GM18519 (cell line): ENCODE data around the gene GAL.

ENCODE experiments used
- ATAC-seq: cut with Tn5 transposase; IDR thresholded peaks from one replicate; pipeline ENCODE4 v1.9.1; 2021; ENCODE audit warnings: mild to moderate bottlenecking, moderate library complexity; ENCODE audit not compliant: unreplicated experiment, low FRiP score

Gene GAL

DNA sequence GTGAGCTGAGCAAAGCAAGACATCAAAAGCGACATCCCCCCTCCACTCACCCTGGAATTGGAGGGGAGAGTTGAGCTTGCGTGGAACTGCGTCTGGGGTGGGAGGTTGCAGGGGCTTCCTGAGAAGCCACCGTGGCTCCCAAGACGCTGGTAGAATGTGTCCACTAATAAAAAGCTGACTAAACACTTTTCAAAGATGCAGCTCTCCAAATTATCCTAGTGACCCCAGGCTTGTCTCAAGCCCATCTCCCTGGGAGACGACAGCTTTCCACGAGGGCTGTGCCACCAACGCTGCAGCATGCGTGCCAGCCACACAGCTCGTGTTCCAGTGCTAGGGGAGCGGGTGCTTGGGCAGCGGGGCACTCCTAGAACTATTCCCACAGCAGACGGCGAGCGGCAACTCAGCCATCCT lies 6.3 kb upstream of the GAL start:
- no peak for ATAC-seq

DNA sequence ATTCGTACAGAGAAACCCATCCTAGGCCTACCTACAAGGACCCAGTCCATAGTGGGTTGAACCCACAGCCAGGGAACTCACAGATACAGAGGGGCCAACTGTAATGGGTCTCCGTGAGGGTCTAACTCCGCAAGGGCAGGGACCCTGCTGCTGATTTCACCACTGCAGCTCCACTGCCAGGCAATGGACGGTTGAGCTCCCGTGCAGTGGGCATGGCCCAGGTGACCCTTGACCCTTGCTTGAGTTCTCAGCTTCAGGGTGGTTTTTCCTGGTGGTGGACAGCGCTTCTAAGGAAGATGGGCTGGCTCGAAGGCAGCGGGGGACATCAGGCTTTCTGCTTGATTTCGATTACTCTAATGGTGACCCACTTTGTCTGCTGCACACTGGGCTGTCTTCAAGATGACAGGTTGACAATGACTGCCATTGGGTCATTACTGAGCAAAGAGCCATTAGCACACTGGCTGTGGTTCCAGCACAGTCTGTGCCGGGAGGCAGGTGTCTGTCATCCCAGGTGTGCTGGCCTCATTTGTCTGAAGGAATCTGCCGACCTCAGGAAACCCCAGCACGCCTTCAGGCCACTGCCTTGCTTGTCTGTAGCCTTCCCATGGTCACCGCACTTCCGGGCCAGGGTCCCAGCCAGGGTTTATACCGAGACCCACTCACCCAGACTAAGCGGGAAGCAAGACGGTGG lies 3.7 kb upstream of the GAL start:
- ATAC-seq: no peak

DNA sequence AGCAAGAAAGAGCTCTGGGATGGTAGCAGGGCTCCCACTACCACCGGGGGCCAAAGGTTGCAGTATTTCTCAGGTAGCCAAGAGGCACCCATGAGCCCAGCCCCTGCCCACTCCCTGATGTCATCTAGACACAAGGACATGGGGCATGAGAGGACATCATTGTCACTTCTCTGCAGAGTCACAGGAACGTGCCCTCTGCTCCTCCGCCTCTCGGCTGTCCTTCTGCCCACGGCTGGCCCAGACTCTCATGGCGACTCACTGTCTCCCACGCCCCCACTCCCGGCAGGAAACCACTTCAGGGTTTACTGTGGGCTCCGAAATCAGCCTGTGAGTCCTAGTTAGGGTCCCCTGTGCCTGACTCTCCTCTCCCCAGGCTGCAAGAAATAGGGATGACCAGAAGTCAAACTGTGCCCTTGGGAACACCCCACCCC lies 1.8 kb upstream of the GAL start:
- no peak for ATAC-seq

DNA sequence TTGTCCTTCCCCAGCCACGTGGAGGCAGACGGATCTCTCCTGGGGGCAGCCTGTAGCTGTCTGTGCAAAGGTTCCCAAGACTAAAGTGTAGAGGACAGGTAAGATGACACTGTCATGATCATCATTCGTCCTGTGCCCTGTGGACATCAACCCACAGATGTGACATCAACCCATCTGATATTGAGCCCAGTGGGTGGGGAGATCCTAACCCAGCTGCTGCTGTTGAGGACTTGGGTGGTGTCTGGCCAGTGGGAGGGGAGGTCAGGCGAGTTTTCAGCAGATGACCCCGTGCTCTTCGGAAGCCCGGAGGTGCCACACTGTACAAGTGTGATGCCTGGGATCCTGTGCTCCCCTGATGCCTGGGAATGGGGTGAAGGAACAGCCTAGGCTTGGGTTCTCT lies 1.2 kb upstream of the GAL start:
- ATAC-seq: no peak

DNA sequence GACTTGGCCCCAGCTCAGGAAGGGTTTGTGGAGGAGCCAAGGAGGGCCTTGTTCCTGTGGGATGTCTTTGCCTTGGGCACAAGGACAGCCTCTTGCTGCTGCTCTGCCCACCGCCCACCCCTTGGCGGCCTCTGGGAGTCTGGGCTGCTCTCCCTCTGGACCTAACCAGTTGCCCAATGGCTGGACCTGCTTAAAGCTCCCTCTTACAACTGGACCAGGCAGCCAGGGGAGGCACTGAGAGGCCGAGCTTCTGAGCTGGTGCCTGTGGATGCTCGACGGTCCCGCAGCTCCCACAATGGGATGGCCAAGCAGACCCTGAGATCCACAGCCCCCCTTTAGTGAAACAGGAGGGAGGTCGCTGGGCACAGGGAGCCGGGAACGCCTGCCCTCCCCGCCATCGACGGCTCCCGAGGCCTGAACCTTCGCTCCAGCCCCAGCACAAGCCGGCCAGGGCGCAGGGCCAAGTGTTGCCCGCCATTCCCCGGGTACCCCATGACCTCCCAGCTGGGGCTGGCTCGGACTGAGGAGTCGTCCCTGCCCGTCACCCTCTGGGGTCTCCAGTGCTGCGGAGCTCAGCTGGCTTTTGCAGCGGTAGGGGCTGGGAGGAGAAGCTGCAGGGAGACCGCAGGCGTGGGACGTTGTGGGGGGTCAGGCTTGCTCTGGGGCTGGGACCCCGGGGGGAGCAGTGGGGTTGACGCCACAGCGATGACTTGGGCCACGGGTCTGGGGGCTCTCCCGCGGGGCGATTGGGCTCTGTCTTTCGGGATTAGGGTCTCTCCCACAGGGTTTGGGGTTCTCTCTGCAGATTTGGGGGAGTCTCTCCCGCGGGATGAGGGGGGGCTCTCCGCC lies 584 bp upstream of the GAL start:
- no peak for ATAC-seq

DNA sequence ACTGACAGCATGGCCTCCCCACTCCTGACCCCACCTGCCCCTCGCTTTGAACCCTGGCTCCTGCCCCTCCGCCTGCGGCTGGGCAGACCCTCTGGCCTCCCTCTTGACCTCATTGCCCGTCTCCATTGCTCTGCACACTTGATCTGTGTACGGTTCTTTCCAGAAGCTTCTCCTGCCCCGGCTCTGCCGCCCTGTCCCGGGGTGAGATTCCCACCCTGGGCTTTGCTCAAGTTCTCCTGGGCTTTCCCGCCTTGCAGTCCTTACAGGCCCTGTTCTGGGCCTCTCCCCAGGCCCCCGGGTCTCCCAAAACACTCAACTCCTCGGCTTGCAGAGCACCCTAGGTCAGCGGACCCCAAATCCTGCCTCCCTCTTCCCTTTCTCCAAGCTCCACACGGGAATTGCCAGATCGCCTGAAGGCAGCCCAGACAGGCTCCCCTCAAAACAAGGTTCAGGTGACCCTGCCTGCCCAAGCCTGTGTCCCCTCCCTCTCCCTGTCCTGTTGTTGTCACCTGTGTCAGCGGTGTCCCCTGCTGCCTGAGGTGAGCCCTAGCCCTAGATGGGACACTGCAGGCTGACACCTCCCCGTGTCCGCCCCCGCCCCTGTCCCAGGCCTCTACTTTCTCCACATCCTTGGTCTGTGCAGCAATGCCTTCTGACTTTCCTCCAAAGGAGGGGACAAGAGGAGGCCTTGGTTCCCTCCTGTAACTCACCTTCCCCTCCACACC lies 1.5 kb downstream of the GAL start:
- ATAC-seq: no peak

DNA sequence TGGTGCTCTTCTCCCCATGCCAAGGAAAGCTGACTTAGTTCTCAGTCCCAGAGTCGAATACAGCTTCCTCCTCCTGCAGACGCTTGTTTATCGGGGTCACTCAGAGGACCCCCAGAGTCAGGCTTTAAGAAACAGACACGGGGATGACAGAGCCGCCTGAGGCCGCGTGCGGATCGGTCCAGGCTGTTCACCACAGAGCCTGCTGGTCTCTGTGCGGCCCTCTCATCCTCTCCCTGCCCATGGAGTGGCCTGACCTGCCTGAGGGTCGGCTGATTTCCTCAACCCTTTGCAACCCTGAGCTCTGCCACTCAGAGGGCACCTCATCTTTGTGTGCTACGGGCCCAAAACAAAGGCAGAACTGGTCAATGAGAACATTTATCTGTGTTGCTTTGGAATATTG lies 2.1 kb downstream of the GAL start:
- ATAC-seq: no peak

DNA sequence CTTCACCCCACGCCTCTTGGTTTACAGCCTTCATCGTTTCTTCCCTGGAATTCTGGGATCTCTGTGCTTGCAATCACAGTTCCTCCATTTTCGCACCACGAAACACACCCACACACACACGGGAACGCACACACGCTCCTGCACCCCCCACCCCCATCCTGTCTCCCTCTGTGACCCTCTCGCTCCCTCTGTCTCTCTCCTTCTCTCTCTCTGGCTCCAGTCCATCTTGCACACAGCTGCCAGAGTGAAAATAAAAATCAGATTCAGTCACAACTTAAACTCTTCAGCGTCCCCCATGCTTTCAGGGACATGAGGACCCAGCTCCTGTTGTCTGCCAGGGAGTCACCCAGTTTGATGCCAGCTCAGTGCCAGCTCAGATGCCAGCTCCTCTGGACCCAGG lies 3.0 kb downstream of the GAL start:
- no peak for ATAC-seq

DNA sequence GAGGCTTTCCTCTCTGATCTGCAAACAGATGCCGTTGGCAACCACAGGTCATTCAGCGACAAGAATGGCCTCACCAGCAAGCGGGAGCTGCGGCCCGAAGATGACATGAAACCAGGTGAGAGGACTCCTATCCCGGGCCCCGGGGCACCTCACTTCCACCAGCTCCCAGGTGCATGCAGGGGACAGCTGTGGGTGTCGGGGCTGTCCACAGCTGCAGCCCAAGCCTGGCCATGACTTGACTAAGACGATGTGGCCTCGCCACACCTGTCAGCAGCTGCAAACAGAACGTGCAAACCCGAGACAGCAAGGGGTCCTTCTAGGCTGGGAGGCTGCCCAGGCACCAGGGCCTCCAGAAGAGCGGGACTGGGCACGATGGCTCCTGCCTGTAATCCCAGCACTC lies 3.6 kb downstream of the GAL start:
- no peak for ATAC-seq

DNA sequence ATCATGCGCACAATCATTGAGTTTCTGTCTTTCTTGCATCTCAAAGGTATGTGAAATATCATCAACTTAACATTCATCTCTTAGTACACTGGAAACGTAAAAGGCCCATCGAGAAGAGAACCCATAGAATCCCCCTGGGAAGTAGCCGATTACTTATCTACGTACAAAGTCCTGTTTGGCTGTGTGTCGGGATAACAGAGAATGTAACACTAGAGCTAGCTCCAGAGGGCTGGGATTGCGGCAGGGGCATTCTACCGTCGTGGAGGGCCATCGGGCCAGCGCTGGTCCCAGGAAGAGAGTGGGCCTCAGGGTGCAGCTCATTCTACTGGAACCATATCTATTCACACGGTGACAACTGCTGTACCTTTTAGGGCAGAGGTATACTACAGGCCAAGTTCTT lies 4.5 kb downstream of the GAL start:
- ATAC-seq: no peak

DNA sequence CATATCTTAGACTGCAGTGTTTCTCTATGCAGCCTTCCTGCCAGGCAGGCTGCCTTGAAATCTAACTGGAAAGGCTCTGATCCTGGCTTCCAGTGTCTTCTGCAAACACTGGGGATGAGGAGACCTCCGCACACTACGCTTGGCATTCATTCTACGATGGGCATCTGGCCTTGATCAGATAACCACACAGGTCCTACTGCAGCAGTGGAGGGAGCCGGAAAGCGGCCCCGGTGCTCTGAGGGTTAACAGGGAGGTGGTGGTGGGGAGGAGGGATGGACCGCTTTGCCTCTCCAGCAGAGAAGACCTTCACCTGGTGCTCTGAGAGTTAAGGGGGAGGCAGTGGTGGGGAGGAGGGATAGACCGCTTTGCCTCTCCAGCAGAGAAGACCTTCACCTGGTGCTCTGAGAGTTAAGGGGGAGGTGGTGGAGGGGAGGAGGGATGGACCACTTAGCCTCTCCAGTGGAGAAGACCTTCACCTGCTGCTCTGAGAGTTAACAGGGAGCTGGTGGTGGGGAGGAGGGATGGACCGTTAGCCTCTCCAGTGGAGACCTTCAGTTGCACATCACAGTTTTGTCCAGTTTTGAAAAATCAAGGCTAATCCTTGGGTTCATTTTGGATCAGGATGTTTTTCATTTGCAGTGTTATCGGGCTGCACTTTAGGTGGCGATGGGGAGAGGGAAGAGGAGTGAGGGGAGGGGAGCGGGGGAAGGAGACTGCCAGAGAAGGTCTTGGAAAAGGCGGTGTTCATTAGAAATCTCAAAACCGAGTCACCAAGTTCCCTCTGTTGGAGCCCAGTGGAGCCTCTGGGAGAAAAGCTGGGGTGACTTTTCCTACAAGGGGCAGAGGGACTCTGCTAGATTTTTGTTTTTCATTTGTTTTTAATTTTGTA lies 5.6 kb downstream of the GAL start:
- no peak for ATAC-seq

DNA sequence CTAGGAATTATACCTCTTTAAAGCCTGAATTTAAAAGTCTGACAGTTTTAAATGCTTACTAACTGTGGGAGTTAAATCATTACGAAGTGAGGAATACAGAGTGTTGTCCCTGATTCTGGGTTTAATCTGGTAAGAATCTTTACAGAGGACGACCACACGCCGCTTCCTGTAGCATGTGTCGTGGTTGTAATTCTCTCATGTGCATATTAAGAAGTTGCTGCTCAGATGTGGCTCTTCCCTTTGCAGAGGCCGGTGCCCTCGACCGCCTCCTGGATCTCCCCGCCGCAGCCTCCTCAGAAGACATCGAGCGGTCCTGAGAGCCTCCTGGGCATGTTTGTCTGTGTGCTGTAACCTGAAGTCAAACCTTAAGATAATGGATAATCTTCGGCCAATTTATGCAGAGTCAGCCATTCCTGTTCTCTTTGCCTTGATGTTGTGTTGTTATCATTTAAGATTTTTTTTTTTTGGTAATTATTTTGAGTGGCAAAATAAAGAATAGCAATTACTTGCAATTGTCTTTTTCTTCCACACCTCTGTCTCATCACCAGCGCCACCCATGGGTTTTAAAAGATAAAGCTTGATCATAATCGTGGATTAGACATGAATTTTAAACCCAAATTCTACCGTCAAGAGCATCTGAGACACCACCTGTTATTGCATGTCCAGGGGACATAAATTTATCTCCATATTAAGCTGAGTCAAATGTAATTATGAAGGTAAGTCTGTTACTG lies 6.5 kb downstream of the GAL start:
- ATAC-seq: no peak

DNA sequence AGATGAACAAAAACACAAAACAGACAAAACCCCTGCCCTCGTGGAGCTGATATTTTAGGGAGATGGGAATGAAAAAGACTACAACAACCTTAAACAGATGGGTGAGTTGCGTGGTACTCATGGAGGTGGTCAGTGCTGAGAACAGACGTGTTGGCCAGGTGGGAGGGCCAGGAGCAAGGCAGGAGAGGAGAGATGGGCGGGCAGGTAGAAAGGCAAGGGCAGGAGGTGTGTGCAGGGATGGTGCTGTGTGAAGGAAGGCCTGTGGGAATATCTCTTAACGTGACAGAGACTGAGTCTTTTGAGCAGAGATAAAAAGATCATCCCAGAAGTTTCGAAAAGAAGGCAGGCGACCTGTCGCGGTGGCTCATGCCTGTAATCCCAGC lies 7.0 kb downstream of the GAL start:
- no peak for ATAC-seq

DNA sequence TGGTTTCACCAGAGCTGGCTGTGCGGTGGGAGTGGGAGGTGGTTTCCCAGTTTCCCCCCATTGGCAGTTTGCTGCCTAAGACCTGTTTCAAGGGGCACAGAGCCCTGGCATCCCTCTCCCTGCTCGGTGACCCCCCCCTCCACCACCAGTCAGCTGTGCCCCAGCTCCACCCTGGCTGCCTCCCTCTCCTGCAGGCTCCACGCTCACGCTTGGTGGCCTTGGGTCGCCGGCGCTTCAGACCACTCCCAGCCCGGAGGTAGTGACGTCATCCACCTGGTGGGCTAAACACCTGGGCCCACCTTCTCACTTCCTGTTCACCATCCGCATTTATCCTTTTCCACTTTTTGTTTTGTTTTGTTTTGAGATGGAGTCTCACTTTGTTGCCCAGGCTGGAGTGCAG lies 7.8 kb downstream of the GAL start:
- ATAC-seq: no peak

DNA sequence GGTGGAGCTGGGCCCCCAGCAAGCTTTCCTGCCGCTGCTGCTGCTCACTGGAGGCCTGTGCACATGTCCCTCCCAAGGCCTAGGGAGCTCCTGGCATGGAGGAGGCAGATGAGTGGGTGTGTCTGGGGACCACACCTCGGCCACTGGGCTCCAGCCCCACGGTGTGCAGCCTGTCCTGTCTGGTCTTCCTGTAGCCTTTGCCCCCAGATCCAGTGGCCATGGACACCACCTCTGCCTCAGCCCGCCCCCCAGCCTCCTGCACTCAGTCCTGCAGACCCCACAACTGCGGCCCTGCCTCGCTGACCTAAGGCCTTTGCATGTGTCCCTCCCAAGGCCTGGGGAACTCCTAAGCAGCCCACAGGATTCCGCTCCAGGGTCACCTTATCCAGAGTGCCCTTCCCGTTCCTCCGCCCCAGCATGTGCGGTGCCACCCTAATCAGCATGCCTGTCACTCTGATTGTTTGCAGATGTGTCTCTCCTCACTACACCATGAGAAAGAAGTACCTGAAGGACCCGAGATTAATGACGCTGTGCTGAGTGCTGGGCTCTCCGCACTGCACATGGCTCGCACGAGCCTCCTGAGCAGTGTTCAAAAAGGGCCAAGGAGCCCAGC lies 8.6 kb downstream of the GAL start:
- ATAC-seq: no peak

DNA sequence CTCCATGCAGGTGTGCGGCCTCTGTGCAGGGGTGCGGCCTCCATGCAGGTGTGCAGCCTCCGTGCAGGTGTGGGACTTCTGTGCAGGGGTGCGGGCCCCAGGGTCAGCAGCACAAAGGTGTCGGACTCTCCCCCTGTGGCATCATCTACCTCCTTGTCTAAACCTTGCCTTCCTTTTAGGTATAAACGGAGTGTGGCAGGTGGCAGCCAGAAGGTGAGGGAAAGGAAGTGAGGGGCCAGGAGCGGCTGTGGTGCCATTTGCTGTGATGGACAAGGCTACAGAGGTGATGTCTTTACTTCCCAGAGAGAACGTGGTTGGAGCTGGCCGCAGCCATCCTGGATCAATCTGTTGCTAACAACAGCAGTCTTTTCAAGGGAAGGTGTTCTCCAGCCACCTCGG lies 9.1 kb downstream of the GAL start:
- ATAC-seq: no peak

DNA sequence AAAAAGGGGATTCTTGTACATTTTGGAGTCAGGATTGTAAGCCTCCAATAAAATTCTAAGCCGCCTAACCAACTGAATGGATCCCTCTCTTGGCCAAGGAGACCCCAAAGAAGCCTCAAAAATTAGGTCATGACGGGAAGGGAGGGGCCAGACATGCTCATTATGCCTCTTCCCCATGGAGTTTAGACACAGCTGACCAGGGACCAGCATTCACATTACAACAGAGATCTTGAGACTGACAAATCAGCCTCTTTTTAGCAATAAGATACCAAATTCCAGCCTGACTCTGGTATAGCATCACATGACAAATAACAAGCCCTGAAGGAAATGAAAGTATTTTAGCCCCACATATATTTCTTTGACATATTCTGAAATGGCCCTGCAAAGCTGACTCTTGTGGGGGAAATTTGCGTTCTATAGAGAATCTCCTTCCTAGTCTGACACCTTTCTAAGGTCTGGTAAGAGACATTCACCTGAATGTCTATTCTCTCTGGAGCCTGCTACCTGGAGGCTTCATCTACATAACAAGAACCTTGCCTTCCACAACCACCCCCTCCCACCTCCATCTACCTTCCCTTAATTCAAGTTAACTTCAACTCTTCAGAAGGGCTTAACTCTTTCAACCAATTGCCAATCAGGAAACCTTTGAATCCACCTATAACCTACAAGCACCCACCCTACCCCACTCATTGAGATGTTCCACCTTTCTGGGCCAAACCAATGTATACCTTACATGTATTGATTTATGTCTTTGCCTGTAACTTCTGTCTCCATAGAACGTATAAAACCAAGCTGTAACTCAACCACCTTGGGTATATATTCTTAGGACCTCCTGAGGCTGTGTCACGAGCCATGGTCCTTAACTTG lies 10.3 kb downstream of the GAL start:
- no peak for ATAC-seq

DNA sequence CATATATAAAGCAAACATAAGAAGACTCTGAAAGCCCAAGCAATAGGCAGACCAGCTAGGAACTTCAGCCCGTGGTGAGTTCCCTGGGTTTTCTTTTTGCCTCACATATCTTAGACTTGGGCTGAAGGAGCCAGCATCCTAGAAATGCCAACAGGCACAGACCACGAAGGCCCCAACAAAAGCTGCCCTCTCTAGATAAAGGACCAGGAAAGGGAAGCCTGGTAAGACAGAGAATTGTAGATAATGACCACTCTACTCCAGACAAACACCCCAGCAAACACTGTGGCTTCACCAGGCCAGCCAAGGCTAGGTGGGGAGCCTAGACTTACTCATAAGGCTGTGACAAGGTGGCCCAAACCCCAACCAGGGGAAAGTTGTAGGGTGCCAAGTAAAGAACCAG lies 11.2 kb downstream of the GAL start:
- no peak for ATAC-seq

DNA sequence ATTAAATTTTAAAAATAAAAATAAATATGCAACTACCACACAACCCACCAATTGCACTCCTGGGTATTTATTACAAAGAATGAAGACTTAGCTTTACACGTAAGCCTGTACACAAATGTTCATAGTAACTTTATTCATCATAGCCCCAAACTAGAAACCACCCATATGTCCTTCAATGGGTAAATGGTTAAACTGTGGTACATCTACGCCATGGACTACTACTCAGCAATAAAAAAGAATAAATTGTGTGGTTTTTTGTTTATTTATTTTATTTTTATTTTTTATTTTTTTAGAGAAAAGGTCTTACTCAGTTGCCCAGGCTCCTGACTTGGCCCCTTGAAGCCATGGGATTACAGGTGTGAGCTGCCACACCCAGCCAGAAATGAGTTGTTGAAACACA lies 14.6 kb downstream of the GAL start:
- ATAC-seq: no peak
